ENCODE results near the gene ARFIP1. TPM values are rescaled to one million over a fixed set of nuclear protein-coding genes. Genes with fewer than 3 reads are reported as not detected.
A peak's percentile ranks its signal among the peaks of the same experiment; 100 is the strongest.
"Not testable (repeated sequence)": the region's sequence is repeated elsewhere in the genome, so short reads cannot be mapped to it uniquely, and the experiment has no call there.

The ARFIP1 gene
- total RNA-seq, 6 experiments from 2014 or later: 34.8 to 44.3 (median 37.7) TPM

- Mint-ChIP-seq H3K4me3 (no peak overlapping the region), H3K9me3 (no peaks in the 10 kb centered on the region), H3K27me3 (ENCODE audit: insufficient read depth) (no peaks in the 10 kb centered on the region), H3K36me3 (ENCODE audit: low read depth) (peaks cover 17% of the 10 kb centered on the region; the same call in 1 of the 2 replicates), H3K4me1 (ENCODE audit: low read depth) (no peaks in the 10 kb centered on the region), H3K27ac (no peak overlapping the region)
- no peak for TF ChIP-seq CTCF (IDR thresholded peaks at IDR 0.05)
- no peak for DNase-seq
These were observed 106.4 kb downstream of the ARFIP1 start for GRCh38 chr4:152886201-152886600.

- no peak for DNase-seq
- Mint-ChIP-seq H3K36me3 (ENCODE audit: low read depth) (peaks cover 32% of the 10 kb centered on the region), H3K27me3 (ENCODE audit: insufficient read depth) (no peaks in the 10 kb centered on the region), H3K27ac (no peak overlapping the region), H3K4me3 (no peak overlapping the region), H3K4me1 (ENCODE audit: low read depth) (peaks cover 11% of the 10 kb centered on the region), H3K9me3 (no peaks in the 10 kb centered on the region)
- TF ChIP-seq CTCF (IDR thresholded peaks at IDR 0.05): no peak
These were observed 108.2 kb downstream of the ARFIP1 start for GRCh38 chr4:152887981-152888380.

GRCh38 chr4:152892974-152893373 is 113.2 kb downstream of the ARFIP1 start:
- Mint-ChIP-seq H3K36me3 (ENCODE audit: low read depth) (peaks cover 40% of the 10 kb centered on the region), H3K4me1 (ENCODE audit: low read depth) (peaks cover 28% of the 10 kb centered on the region), H3K27me3 (ENCODE audit: insufficient read depth) (no peaks in the 10 kb centered on the region), H3K9me3 (no peaks in the 10 kb centered on the region), H3K4me3 (no peak overlapping the region), H3K27ac (no peak overlapping the region)
- TF ChIP-seq CTCF (IDR thresholded peaks at IDR 0.05): no peak
- no peak for DNase-seq

GRCh38 chr4:152894673-152895072 is 114.9 kb downstream of the ARFIP1 start:
- peaks cover 33% of the 10 kb centered on the region for H3K4me1 Mint-ChIP-seq (ENCODE audit: low read depth)
- H3K9me3 Mint-ChIP-seq: no peaks in the 10 kb centered on the region
- peak overlapping the region; percentile 24 for H3K27ac Mint-ChIP-seq
- no peak overlapping the region for H3K4me3 Mint-ChIP-seq
- no peaks in the 10 kb centered on the region; the same call in 1 of the 2 replicates for H3K27me3 Mint-ChIP-seq (ENCODE audit: insufficient read depth)
- peaks cover 45% of the 10 kb centered on the region for H3K36me3 Mint-ChIP-seq (ENCODE audit: low read depth)
- TF ChIP-seq CTCF (IDR thresholded peaks at IDR 0.05): no peak
- DNase-seq: peak; percentile 18

- Mint-ChIP-seq H3K9me3 (no peaks in the 10 kb centered on the region), H3K27ac (no peak overlapping the region), H3K4me3 (no peak overlapping the region), H3K4me1 (ENCODE audit: low read depth) (peaks cover 33% of the 10 kb centered on the region), H3K36me3 (ENCODE audit: low read depth) (peaks cover 26% of the 10 kb centered on the region), H3K27me3 (ENCODE audit: insufficient read depth) (no peaks in the 10 kb centered on the region; the same call in 1 of the 2 replicates)
- no peak for DNase-seq
- no peak for TF ChIP-seq CTCF (IDR thresholded peaks at IDR 0.05)
These were observed 117.1 kb downstream of the ARFIP1 start for GRCh38 chr4:152896811-152897210.

- H3K4me3 Mint-ChIP-seq; H3K9me3 Mint-ChIP-seq; DNase-seq; H3K27me3 Mint-ChIP-seq (ENCODE audit: insufficient read depth): not testable (repeated sequence)
- Mint-ChIP-seq H3K36me3 (ENCODE audit: low read depth) (peaks cover 14% of the 10 kb centered on the region), H3K27ac (peak overlapping the region; percentile 34; the same call in 1 of the 2 replicates), H3K4me1 (ENCODE audit: low read depth) (peaks cover 20% of the 10 kb centered on the region)
These were observed 118.4 kb downstream of the ARFIP1 start for GRCh38 chr4:152898133-152898532.
